GM19455 (cell line): ENCODE data around the gene DISC1.

Source experiments
- ATAC-seq: cut with Tn5 transposase; IDR thresholded peaks from one replicate; pipeline ENCODE4 v1.9.1; 2021; ENCODE audit not compliant: unreplicated experiment

Gene DISC1

GRCh38 chr1:231921646-231922345 is 295.2 kb downstream of the DISC1 start:
- no peak for ATAC-seq

GRCh38 chr1:231923491-231924041 is 297.0 kb downstream of the DISC1 start:
- no peak for ATAC-seq

- no peak for ATAC-seq
Observed at GRCh38 chr1:231924180-231924579, 297.6 kb downstream of the DISC1 start.

- ATAC-seq = no peak
Observed at GRCh38 chr1:231925864-231926263, 299.3 kb downstream of the DISC1 start.

GRCh38 chr1:231926340-231926739 is 299.8 kb downstream of the DISC1 start:
- ATAC-seq = no peak

- no peak for ATAC-seq
Observed at GRCh38 chr1:231926933-231927332, 300.3 kb downstream of the DISC1 start.

GRCh38 chr1:231927431-231927830 is 300.8 kb downstream of the DISC1 start:
- ATAC-seq = no peak

- no peak for ATAC-seq
Observed at GRCh38 chr1:231929311-231929710, 302.7 kb downstream of the DISC1 start.

GRCh38 chr1:231930257-231930947 is 303.8 kb downstream of the DISC1 start:
- no peak for ATAC-seq

GRCh38 chr1:231931146-231931545 is 304.6 kb downstream of the DISC1 start:
- no peak for ATAC-seq

GRCh38 chr1:231931846-231932454 is 305.4 kb downstream of the DISC1 start:
- no peak for ATAC-seq

GRCh38 chr1:231933711-231934626 is 307.4 kb downstream of the DISC1 start:
- no peak for ATAC-seq

- no peak for ATAC-seq
Observed at GRCh38 chr1:231934797-231935196, 308.2 kb downstream of the DISC1 start.

- ATAC-seq = no peak
Observed at GRCh38 chr1:231935856-231936255, 309.3 kb downstream of the DISC1 start.

- ATAC-seq = no peak
Observed at GRCh38 chr1:231936983-231937775, 310.6 kb downstream of the DISC1 start.

GRCh38 chr1:231938211-231938610 is 311.6 kb downstream of the DISC1 start:
- ATAC-seq = no peak

- ATAC-seq = no peak
Observed at GRCh38 chr1:231938711-231939110, 312.1 kb downstream of the DISC1 start.

- ATAC-seq = no peak
Observed at GRCh38 chr1:231939118-231939517, 312.5 kb downstream of the DISC1 start.

- no peak for ATAC-seq
Observed at GRCh38 chr1:231940116-231940515, 313.5 kb downstream of the DISC1 start.

GRCh38 chr1:231940701-231941100 is 314.1 kb downstream of the DISC1 start:
- ATAC-seq = no peak
